ENCODE data around the gene CALML3. TPM values are rescaled to one million over a fixed set of nuclear protein-coding genes. Genes with fewer than 3 reads are reported as not detected.

The CALML3 gene
- total RNA-seq, 1 experiment from 2014 or later: not detected

DNA sequence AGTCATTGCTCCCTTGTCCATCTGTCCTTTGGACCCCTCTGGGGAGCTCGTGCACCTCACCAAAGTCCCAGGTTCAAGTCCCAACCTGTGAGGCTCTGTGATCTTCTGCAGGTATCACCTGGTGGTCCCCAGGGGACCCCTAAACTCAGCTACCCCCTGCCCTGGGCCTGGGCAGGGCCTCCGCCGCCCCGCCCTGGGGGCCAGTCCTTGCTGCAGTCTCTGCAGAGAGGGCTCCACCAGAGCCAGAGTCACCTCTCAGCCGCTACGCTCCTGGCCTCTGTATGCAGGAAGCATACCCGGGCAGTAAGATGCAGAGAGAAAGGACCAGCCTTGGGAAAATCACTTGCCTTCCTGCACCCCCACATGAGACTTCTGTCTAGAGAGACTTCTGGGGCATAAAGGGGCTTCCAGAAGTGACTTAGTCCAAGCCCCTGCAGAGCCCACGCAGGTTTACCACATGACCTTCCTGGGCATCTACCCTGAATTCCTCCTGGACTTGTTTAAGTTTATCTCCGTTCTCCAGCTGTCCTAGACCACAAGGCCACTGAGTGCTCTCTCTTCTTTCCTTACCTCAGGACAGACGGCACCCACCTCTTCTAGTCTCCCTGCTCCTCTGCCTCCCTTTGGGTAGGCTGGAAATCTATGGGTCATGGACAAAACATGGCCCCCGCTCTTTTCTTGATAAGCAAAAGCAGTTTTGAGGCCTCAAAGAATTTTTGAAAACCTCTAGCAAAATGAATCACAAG, 46.6 kb upstream of the CALML3 start:
- Histone ChIP-seq H3K4me3 (ENCODE audit: low read depth, low read length, poor library complexity, severe bottlenecking) (no peak overlapping the region), H3K9me3 (ENCODE audit: low read depth, low read length, poor library complexity, severe bottlenecking) (no peaks in the 10 kb centered on the region), H3K27me3 (replicated peaks; ENCODE audit: insufficient read depth, low read depth, low read length, poor library complexity) (no peaks in the 10 kb centered on the region), H3K36me3 (ENCODE audit: insufficient read depth, low read length, poor library complexity, severe bottlenecking) (no peaks in the 10 kb centered on the region), H3K27ac (ENCODE audit: low read depth, low read length, poor library complexity, severe bottlenecking) (no peak overlapping the region), H3K4me1 (ENCODE audit: insufficient read depth, low read length, poor library complexity, severe bottlenecking) (no peaks in the 10 kb centered on the region)
- intact Hi-C loops (cut with micrococcal nuclease; ENCODE audit: unreplicated experiment): no loop called here
- BruUV-seq (replicated peaks): no TSS peak
- POLR2A ChIA-PET (ENCODE audit: low non-redundant PET): no interaction called here
- TF ChIP-seq EZH2 (IDR thresholded peaks at IDR 0.05; ENCODE audit: borderline replicate concordance, low read depth, low read length, poor library complexity, severe bottlenecking): no peak
- TF ChIP-seq, protein P1, sequence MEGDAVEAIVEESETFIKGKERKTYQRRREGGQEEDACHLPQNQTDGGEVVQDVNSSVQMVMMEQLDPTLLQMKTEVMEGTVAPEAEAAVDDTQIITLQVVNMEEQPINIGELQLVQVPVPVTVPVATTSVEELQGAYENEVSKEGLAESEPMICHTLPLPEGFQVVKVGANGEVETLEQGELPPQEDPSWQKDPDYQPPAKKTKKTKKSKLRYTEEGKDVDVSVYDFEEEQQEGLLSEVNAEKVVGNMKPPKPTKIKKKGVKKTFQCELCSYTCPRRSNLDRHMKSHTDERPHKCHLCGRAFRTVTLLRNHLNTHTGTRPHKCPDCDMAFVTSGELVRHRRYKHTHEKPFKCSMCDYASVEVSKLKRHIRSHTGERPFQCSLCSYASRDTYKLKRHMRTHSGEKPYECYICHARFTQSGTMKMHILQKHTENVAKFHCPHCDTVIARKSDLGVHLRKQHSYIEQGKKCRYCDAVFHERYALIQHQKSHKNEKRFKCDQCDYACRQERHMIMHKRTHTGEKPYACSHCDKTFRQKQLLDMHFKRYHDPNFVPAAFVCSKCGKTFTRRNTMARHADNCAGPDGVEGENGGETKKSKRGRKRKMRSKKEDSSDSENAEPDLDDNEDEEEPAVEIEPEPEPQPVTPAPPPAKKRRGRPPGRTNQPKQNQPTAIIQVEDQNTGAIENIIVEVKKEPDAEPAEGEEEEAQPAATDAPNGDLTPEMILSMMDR (conservative IDR thresholded peaks at IDR 0.05; ENCODE audit: low read depth, low read length): no peak
- CTCF ChIA-PET: no interaction called here
- DNase-seq (ENCODE audit: low spot score): no peak

DNA sequence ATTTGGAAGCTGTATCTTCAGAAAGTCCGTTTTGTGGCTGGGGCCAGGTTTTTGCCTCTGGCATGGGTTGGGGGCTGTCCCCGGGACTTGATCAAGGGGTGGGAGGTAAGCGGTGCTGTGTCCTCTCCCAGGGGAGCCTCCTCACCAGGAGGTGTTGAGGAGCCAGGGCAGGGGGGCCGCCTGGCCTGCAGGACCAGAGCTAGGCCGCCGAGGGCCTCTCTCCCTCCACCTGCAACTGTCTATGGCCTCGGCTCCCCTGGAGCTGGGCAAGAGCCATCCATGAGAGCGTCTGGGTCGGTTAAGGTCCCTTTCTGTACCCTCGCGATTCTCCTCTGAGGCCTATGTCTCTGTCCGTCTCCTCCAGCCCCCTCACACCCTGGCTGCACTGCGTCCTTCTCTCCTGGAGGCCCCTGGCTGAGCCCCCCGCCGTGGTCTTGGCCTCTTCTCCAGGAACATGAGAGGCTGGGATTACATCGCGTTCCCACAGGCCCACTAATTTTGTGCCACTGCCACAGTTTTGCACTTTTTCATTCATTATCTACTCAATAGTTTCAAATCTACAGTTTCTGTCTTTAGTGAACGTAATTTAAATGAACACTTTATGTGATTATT, 46.0 kb upstream of the CALML3 start:
- Histone ChIP-seq H3K27ac (ENCODE audit: low read depth, low read length, poor library complexity, severe bottlenecking) (no peak overlapping the region), H3K36me3 (ENCODE audit: insufficient read depth, low read length, poor library complexity, severe bottlenecking) (no peaks in the 10 kb centered on the region), H3K4me1 (ENCODE audit: insufficient read depth, low read length, poor library complexity, severe bottlenecking) (no peaks in the 10 kb centered on the region), H3K9me3 (ENCODE audit: low read depth, low read length, poor library complexity, severe bottlenecking) (no peaks in the 10 kb centered on the region), H3K27me3 (replicated peaks; ENCODE audit: insufficient read depth, low read depth, low read length, poor library complexity) (no peaks in the 10 kb centered on the region), H3K4me3 (ENCODE audit: low read depth, low read length, poor library complexity, severe bottlenecking) (no peak overlapping the region)
- no peak for DNase-seq (ENCODE audit: low spot score)
- TF ChIP-seq EZH2 (IDR thresholded peaks at IDR 0.05; ENCODE audit: borderline replicate concordance, low read depth, low read length, poor library complexity, severe bottlenecking): no peak
- TF ChIP-seq, protein P1 (conservative IDR thresholded peaks at IDR 0.05; ENCODE audit: low read depth, low read length): no peak
- ChIA-PET CTCF (no interaction called here), POLR2A (ENCODE audit: low non-redundant PET) (no interaction called here)
- no TSS peak for BruUV-seq (replicated peaks)
- intact Hi-C loops (cut with micrococcal nuclease; ENCODE audit: unreplicated experiment): no loop called here

DNA sequence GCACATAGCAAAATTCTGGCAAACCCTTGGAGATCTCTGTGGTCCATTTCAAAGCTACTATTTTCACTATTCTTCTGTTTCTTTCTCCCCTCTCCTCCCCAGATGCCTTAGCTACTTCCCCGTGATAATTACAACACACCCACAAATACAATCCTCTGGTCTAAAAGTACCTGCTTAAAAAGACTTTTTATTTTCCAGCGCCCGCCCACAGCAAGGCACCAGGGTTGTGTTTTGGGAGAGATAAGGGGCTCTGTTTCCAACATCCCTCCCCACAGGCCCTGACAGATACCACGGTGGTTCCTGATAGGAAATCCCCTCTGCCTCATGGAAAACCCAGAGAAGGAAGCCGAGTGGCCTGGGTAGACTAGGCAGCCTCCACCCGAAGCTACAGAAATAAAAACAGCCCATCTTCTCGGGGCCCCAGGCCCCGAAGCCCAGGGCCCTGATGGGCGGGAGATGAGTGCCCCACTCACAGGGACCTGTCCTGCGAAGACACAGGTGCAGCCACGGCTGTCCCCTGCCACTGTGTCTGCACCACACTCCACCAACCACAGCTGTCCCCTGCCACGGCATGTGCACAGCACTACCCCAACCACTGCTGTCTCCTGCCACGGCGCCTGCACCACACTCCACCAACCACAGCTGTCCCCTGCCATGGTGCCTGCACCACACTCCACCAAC, 45.1 kb upstream of the CALML3 start:
- intact Hi-C loops (cut with micrococcal nuclease; ENCODE audit: unreplicated experiment): no loop called here
- Histone ChIP-seq H3K27me3 (replicated peaks; ENCODE audit: insufficient read depth, low read depth, low read length, poor library complexity) (no peaks in the 10 kb centered on the region), H3K27ac (ENCODE audit: low read depth, low read length, poor library complexity, severe bottlenecking) (no peak overlapping the region), H3K36me3 (ENCODE audit: insufficient read depth, low read length, poor library complexity, severe bottlenecking) (no peaks in the 10 kb centered on the region), H3K9me3 (ENCODE audit: low read depth, low read length, poor library complexity, severe bottlenecking) (no peaks in the 10 kb centered on the region), H3K4me3 (ENCODE audit: low read depth, low read length, poor library complexity, severe bottlenecking) (no peak overlapping the region), H3K4me1 (ENCODE audit: insufficient read depth, low read length, poor library complexity, severe bottlenecking) (no peaks in the 10 kb centered on the region)
- no peak for TF ChIP-seq EZH2 (IDR thresholded peaks at IDR 0.05; ENCODE audit: borderline replicate concordance, low read depth, low read length, poor library complexity, severe bottlenecking)
- TF ChIP-seq, protein P1 (conservative IDR thresholded peaks at IDR 0.05; ENCODE audit: low read depth, low read length): no peak
- no peak for DNase-seq (ENCODE audit: low spot score)
- POLR2A ChIA-PET (ENCODE audit: low non-redundant PET): no interaction called here
- CTCF ChIA-PET: no interaction called here
- no TSS peak for BruUV-seq (replicated peaks)

Measured in A673 (cell line).